ENCODE results near the gene NOTCH2NLA.
"Not testable (repeated sequence)": the region's sequence is repeated elsewhere in the genome, so short reads cannot be mapped to it uniquely, and the experiment has no call there.

DNA sequence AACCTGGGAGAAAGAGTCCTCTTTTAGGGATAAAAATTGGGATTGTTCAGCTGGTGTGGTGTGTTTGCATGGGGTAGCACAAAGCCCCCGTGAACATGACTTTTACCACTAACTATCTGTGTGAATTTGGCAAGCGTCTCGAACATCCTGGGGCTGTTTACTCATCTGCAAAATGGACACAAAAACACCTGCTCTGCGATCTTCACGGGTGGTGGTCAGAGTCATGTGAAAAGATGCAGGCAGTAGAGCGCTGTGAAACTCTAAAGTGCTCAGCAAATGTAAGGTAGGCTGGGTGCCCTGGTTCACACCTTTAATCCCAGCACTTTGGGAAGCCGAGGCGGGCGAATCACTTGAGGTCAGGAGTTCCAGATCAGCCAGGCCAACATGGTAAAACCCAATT is 41.3 kb upstream of the NOTCH2NLA start:
- TF ChIP-seq, protein P1, sequence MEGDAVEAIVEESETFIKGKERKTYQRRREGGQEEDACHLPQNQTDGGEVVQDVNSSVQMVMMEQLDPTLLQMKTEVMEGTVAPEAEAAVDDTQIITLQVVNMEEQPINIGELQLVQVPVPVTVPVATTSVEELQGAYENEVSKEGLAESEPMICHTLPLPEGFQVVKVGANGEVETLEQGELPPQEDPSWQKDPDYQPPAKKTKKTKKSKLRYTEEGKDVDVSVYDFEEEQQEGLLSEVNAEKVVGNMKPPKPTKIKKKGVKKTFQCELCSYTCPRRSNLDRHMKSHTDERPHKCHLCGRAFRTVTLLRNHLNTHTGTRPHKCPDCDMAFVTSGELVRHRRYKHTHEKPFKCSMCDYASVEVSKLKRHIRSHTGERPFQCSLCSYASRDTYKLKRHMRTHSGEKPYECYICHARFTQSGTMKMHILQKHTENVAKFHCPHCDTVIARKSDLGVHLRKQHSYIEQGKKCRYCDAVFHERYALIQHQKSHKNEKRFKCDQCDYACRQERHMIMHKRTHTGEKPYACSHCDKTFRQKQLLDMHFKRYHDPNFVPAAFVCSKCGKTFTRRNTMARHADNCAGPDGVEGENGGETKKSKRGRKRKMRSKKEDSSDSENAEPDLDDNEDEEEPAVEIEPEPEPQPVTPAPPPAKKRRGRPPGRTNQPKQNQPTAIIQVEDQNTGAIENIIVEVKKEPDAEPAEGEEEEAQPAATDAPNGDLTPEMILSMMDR (conservative IDR thresholded peaks at IDR 0.05): not testable (repeated sequence)
- not testable (repeated sequence) for TF ChIP-seq ZFX (IDR thresholded peaks at IDR 0.05)

All from C4-2B (cell line).